Epidermal melanocyte (primary cell): ENCODE results near the gene E2F6.
A peak's percentile ranks its signal among the peaks of the same experiment; 100 is the strongest.

Experiments
- DNase-seq: peaks from one replicate; pipeline ENCODE4 v3.0.0; 2011; ENCODE audit warnings: low spot score; ENCODE audit not compliant: insufficient read length

E2F6 gene

GRCh38 chr2:11458753-11459152 is 7.2 kb downstream of the E2F6 start:
- DNase-seq, result no peak

GRCh38 chr2:11457935-11458334 is 8.0 kb downstream of the E2F6 start:
- DNase-seq, result no peak

DNA sequence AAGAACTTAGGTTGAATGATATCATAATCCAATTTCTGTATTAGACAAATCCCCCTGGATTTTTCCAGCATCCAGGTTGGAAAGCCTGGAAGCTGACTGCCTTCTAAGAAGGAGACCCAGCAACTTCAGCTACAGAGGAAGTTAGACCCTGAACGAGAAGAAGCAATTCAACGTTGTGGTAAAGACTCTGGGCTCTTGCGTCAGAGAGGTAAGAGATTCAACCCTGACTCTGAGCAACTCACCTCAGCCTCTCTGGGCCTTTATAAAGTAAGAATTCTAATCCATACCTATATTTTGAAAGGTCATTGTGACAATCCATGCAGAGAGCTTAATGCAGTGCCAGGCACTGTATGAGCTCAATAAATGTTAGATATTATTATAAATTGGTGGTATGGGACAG is 9.7 kb downstream of the E2F6 start:
- no peak for DNase-seq

GRCh38 chr2:11454824-11455223 is 11.1 kb downstream of the E2F6 start:
- DNase-seq, result no peak

DNA sequence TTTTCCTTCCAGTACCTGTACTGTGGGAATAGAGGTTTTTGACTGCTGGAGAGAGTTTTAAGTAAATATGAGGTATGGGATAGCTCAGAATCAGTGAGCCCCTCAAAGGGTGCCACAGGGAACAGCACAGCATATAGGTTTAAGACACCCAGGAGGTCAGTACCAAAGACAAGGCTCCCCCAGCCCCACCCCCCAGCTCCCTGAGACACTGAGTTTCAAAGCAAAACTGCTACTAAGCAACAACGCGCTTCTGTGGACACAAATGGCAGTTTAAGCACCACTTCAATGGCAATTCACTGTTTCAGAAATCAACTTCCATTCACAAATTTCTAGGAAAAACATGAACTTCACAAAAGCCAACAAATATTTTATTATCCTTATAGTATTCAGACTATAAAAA is 15.2 kb downstream of the E2F6 start:
- DNase-seq, result no peak

GRCh38 chr2:11446733-11447248 is 19.2 kb downstream of the E2F6 start:
- peak; percentile 60 for DNase-seq

- DNase-seq, result no peak
Measured at GRCh38 chr2:11444737-11445136, 21.2 kb downstream of the E2F6 start.

- no peak for DNase-seq
Measured at GRCh38 chr2:11438555-11439080, 27.3 kb downstream of the E2F6 start.

GRCh38 chr2:11437602-11438001 is 28.4 kb downstream of the E2F6 start:
- DNase-seq, result peak; percentile 54

- DNase-seq, result no peak
Measured at GRCh38 chr2:11435036-11435435, 30.9 kb downstream of the E2F6 start.

- no peak for DNase-seq
Measured at GRCh38 chr2:11434443-11434842, 31.5 kb downstream of the E2F6 start.

DNA sequence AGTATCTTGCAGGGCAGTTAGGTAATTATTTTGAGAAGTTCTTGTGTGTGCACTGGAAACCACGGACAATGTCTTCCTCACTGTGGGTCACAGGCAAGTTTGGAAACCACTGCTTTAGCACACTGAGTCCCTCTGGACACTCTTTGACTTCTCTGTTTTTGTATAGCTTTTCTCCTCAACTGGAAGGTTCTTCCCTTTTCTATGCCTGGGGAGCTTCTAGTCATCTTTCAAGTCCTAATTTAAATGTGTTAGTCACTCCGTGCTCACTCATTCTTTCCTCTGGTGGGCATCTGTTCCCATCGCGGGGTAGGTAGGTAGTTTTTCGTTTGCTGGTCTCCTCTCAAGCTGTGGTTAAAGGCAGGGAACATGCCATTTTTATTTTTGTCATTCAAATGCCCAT is 32.1 kb downstream of the E2F6 start:
- DNase-seq, result no peak

GRCh38 chr2:11430729-11431128 is 35.2 kb downstream of the E2F6 start:
- no peak for DNase-seq

- DNase-seq, result no peak
Measured at GRCh38 chr2:11427224-11427623, 38.7 kb downstream of the E2F6 start.

DNA sequence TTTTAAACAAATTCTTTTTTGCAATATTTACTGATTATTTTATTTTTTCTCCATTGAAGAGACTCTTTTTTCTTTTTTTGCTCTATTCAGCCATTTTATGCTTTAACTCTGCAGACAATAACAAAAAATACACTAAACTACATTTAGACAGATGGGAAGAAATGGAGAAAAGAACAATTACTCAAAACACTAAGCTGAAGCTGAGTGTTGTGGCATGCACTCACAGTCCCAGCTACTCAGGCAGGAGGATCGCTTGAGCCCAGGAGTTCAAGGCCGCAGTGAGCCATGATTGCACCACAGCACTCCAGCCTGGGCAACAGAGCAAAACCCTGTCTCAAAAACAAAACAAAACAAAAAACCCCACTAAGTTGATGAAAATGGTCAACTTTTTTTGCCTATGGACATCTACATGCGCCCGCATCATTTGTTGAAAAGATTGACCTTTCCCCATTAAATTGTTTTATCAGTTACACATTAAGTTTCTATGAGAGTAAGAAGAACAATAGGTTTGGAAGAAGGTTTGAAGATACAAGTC is 43.0 kb downstream of the E2F6 start:
- DNase-seq, result no peak

GRCh38 chr2:11422491-11422865 is 43.5 kb downstream of the E2F6 start:
- DNase-seq, result no peak

GRCh38 chr2:11421863-11422490 is 44.0 kb downstream of the E2F6 start:
- no peak for DNase-seq

GRCh38 chr2:11420671-11421070 is 45.3 kb downstream of the E2F6 start:
- DNase-seq, result no peak

GRCh38 chr2:11420190-11420589 is 45.8 kb downstream of the E2F6 start:
- DNase-seq, result no peak

- DNase-seq, result no peak
Measured at GRCh38 chr2:11419781-11420180, 46.2 kb downstream of the E2F6 start.

GRCh38 chr2:11417946-11418585 is 47.9 kb downstream of the E2F6 start:
- DNase-seq, result no peak

DNA sequence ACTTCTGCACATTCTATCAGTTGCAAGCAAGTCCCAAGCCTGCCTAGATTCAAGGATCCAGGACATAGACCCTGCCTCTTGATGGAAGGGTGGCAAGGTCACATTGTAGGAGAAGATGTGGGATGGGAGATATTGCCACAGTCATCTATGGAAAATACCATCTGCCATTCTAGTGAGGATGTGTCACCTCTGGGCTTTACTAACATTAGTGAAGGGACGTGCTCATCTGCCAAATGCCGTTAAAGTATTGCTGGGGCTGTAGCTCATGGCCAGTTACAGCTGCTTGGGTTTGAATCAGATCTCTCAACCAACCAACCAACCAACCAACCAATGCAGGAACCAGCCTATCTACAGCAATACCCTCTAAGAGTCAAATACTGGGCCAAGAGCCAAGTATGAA is 49.0 kb downstream of the E2F6 start:
- no peak for DNase-seq

DNA sequence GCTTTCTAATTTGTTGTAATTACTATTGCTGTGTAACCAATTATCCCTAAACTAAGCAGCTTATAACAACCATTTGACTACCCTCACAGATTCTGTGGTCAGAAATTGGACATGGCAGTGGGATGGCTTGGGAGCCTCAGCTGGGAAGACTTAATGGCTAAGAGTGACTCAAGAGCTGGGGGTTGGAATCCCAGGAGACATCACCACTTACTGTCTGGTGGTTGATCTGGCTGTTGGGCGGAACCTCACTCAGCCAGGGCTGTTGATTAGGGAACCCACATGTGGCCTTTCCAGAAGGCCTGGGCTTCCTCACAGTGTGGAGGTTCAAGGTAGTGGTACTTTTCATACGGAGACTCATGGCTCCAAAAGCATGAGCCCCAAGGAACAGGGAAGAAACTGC is 49.8 kb downstream of the E2F6 start:
- DNase-seq, result no peak
